ENCODE results near the gene NCOR1. TPM values are rescaled to one million over a fixed set of nuclear protein-coding genes. Genes with fewer than 3 reads are reported as not detected.
"Not testable (repeated sequence)": the region's sequence is repeated elsewhere in the genome, so short reads cannot be mapped to it uniquely, and the experiment has no call there.

NCOR1 gene
- polyA plus RNA-seq, 4 donors: 94.2 to 111 (median 108) TPM

DNA sequence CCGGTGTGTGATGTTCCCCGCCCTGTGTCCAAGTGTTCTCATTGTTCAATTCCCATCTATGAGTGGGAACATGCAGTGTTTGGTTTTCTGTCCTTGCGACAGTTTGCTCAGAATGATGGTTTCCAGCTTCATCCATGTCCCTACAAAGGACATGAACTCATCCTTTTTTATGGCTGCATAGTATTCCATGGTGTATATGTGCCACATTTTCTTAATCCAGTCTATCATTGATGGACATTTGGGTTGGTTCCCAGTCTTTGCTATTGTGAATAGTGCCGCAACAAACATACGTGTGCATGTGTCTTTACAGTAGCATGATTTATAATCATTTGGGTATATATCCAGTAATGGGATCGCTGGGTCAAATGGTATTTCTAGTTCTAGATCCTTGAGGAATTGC is 63.0 kb downstream of the NCOR1 start:
- not testable (repeated sequence) for DNase-seq (ENCODE audit: low read depth in 4 of 4, low spot score in 3 of 4)

- no peak for DNase-seq (ENCODE audit: low read depth in 4 of 4, low spot score in 3 of 4)
These were observed 65.0 kb downstream of the NCOR1 start for GRCh38 chr17:16150251-16150856.

GRCh38 chr17:16148596-16148995 is 66.7 kb downstream of the NCOR1 start:
- DNase-seq (ENCODE audit: low read depth in 4 of 4, low spot score in 3 of 4): no peak

GRCh38 chr17:16145319-16145890 is 69.9 kb downstream of the NCOR1 start:
- not testable (repeated sequence) for DNase-seq (ENCODE audit: low read depth in 4 of 4, low spot score in 3 of 4)

GRCh38 chr17:16141685-16142084 is 73.6 kb downstream of the NCOR1 start:
- DNase-seq (ENCODE audit: low read depth in 4 of 4, low spot score in 3 of 4): peak in 1 of 4 donors; percentile 3

DNA sequence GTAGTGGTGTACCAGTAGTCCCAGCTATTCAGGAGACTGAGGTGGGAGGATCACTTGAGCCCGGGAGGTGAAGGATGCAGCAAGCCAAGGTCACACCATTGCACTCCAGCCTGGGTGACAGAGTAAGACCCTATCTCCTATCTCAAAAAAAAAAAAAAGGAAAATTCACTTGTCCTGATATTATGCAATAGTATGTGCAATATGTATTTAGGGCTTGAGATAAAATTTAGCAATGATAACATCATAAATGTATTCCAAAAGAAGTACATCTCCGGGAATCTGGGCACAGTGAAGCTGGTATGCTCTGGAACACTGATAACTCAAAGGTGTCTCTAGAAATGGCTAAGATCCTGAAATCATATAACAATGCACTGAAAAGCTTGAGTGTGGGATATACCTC is 74.5 kb downstream of the NCOR1 start:
- DNase-seq (ENCODE audit: low read depth in 4 of 4, low spot score in 3 of 4): no peak

DNA sequence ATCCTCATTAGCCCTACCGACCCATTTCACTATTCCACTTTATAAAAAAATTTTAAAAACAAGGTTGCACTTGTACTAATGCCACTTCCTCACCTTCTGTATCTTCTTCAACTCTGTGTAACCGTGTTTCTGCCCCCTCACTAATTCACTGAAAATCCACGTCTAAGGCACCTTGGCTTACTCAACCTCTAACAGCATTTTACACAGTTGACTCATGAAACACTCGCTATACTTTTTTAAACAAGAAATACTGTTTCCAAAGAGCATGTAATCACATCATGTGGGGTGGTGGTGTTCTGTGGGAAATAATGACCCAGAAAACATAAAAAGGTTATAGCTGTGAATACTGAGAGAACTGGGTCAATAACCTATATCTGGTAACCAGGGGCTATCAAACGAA is 79.9 kb downstream of the NCOR1 start:
- DNase-seq (ENCODE audit: low read depth in 4 of 4, low spot score in 3 of 4): no peak

- DNase-seq (ENCODE audit: low read depth in 4 of 4, low spot score in 3 of 4): no peak
These were observed 83.7 kb downstream of the NCOR1 start for GRCh38 chr17:16131593-16131992.

DNA sequence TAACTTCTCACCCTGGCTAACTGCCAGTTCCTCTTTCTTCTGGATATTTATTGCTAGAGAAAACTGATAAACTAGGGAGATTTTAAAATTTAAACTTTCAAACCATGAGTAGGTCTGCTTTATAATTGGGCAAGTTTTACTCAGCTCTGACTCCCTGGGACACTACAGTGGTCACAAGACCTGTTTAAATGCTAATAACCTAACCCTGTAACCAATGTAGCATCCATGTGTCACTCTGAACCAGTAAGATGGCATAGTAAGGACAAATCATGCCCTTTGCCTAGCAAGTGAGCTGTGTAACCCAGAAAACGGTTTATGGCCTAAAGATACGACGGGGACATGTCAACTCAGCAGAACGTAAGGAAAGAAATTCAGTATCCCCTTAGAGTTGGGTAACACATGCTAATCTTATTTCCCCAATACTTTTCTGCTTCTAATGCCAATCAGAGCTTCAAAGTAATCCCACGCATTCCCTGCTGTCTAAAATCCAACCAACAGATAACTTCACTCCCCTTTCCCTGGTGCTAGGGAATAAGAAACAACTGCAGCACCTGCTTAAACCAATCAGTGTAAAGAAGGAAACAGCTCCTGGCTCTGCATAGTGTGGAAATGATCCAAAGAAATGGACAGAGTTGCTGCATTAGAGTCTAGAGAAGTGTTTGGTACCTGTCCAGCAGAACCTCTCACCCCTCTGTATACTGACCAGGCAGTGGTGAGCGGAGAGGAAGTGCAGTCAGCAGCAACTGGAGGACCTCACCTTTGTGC is 85.7 kb downstream of the NCOR1 start:
- no peak for DNase-seq (ENCODE audit: low read depth in 4 of 4, low spot score in 3 of 4)

GRCh38 chr17:16123531-16123930 is 91.8 kb downstream of the NCOR1 start:
- DNase-seq (ENCODE audit: low read depth in 4 of 4, low spot score in 3 of 4): no peak

GRCh38 chr17:16122697-16123434 is 92.5 kb downstream of the NCOR1 start:
- DNase-seq (ENCODE audit: low read depth in 4 of 4, low spot score in 3 of 4): no peak

DNA sequence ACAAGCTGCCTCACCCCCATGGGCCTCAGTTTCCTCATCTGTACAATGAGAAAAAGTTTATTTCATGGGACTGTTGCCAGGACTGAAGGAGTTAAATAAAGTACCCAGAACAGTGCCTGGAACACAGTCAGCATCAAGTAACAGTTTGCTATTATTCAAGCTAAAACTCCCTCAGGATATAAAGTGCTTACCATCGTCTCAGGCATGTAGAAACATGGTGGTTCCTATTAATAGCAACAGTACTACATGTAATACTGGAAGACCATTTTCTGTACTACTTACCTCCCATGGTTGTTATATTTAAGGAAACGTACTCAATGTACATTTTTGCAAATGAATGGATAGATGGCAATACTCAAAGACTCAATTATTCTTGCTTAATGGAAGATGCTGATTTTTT is 93.4 kb downstream of the NCOR1 start:
- DNase-seq (ENCODE audit: low read depth in 4 of 4, low spot score in 3 of 4): no peak

- no peak for DNase-seq (ENCODE audit: low read depth in 4 of 4, low spot score in 3 of 4)
These were observed 94.4 kb downstream of the NCOR1 start for GRCh38 chr17:16120937-16121336.

GRCh38 chr17:16117149-16117548 is 98.2 kb downstream of the NCOR1 start:
- no peak for DNase-seq (ENCODE audit: low read depth in 4 of 4, low spot score in 3 of 4)

- DNase-seq (ENCODE audit: low read depth in 4 of 4, low spot score in 3 of 4): not testable (repeated sequence)
These were observed 100.1 kb downstream of the NCOR1 start for GRCh38 chr17:16115077-16115698.

DNA sequence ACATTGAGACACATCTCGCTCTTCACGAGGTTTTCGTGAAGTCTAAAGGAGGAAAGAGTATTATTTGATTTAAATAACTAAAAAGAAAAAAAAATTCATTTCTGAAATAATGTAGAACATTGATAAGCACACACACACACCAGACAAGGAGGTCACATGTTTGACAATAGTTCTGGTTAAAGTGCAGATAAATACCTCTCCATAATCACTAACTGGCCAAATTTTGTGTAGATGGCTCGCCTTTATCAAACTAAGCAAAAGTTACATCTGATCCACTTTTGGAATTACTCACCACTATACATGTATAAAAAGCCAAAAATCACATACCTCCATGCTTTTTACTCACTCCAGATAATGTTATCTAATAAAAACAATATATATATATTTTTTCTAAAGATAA is 106.5 kb downstream of the NCOR1 start:
- DNase-seq (ENCODE audit: low read depth in 4 of 4, low spot score in 3 of 4): no peak

GRCh38 chr17:16108386-16108785 is 106.9 kb downstream of the NCOR1 start:
- DNase-seq (ENCODE audit: low read depth in 4 of 4, low spot score in 3 of 4): no peak

DNA sequence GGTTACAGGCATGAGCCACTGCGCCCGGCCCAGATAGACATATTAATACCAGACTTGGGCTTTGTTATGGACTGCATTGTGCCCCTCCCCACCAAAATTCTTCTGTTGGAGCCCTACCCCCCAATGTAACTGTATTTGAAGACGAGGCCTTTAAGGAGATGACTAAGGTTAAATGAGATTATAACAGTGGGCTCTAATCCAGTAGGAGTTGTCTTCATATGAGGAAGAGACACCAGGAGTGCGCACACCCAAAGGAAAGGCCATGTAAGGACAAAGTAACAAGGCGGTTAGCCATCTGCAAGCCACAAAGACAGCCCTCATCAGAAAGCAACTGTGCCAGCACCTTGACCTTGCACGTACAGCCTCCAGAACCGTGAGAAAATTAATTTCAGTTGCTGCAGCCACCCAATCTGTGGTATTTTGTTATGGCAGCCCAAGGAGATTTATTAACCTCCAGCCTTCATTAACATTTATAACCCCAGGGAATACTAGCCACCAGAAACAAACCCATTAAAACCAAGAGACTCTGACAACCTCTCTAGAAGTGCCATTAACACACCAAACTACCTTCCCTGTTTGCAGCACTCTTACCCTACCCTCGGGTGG is 108.1 kb downstream of the NCOR1 start:
- no peak for DNase-seq (ENCODE audit: low read depth in 4 of 4, low spot score in 3 of 4)

DNA sequence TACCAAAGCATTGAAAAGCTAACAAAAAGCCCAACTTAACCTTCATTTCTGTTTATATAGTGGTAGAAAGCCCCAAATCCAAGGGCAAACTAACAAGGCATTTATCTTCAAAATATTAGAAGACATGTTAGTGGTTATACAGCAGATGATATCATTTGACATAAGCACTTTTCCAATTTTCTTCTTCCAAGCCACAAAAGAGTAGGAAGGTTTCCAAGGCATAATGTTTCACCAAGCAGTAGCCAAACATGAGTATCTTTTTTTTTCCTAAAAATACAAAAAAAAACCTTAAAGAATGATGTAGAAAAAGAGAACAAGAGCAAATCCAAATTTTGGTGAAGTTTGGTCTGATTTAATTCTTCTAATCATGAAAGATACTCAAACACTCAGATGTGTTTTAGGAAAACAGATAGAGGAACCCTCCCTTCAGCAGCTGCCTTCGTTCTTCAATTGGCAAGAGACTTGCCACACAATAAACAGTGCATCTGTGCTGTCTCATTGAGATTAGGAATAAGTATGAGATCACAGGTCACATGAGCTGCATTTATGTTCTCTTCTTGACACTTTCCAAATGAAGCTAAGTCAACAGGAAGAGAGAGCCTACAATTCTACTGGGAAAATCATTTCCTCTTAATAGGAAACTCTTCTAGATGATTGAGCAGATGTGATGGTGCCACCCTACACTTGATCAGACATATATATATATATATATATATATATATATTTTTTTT is 109.0 kb downstream of the NCOR1 start:
- peak in 2 of 4 donors; percentile 10 to 11 for DNase-seq (ENCODE audit: low read depth in 4 of 4, low spot score in 3 of 4)

GRCh38 chr17:16104189-16104588 is 111.1 kb downstream of the NCOR1 start:
- no peak for DNase-seq (ENCODE audit: low read depth in 4 of 4, low spot score in 3 of 4)
